GM13976 (cell line): ENCODE results near the gene BMP6.

ENCODE experiments used
- DNase-seq: peaks from one replicate; pipeline ENCODE4 v3.0.0; 2012; ENCODE audit warnings: low spot score
- in situ Hi-C: fragments of 300-500 bp; cut with MboI; formaldehyde crosslinking; loops from one replicate; pipeline ENCODE4 v1.12.0; 2022; ENCODE audit warnings: low sequenced_read_pairs, mixed read lengths, inconsistent platforms; ENCODE audit not compliant: unreplicated experiment
- TF ChIP-seq, protein P1 (sequence below): IDR thresholded peaks from 2 replicates; pipeline ENCODE4 v1.5.1; 2012; ENCODE audit warnings: borderline replicate concordance, mild to moderate bottlenecking; ENCODE audit not compliant: insufficient read depth; ENCODE audit errors: extremely low read depth, missing control alignments, control extremely low read depth

The BMP6 gene

DNA sequence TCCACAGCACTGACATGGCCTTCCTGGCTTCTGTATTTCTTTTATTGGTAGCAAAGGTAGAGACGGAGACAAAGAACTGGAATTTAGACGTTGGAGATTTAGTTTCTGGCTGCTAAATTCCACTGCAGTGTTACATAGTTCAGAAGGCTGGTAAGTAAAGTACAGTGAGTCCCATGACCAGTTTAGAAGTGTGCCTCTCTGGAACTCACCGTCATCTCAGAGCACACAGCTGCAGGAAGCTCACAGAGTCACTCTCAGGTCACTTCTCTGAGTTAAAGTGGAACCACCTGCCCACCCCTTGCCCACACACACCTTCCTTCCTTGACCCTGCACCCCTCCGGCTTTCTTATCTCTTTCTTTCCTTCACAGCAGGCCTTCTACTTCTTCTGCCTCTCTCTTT lies 19.6 kb upstream of the BMP6 start:
- DNase-seq: no peak
- TF ChIP-seq, protein P1, sequence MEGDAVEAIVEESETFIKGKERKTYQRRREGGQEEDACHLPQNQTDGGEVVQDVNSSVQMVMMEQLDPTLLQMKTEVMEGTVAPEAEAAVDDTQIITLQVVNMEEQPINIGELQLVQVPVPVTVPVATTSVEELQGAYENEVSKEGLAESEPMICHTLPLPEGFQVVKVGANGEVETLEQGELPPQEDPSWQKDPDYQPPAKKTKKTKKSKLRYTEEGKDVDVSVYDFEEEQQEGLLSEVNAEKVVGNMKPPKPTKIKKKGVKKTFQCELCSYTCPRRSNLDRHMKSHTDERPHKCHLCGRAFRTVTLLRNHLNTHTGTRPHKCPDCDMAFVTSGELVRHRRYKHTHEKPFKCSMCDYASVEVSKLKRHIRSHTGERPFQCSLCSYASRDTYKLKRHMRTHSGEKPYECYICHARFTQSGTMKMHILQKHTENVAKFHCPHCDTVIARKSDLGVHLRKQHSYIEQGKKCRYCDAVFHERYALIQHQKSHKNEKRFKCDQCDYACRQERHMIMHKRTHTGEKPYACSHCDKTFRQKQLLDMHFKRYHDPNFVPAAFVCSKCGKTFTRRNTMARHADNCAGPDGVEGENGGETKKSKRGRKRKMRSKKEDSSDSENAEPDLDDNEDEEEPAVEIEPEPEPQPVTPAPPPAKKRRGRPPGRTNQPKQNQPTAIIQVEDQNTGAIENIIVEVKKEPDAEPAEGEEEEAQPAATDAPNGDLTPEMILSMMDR: no peak
- in situ Hi-C loops: loop anchor here (25.0 kb wide), 1 partner anchor 506 kb away; no protein-coding TSS in a partner anchor

DNA sequence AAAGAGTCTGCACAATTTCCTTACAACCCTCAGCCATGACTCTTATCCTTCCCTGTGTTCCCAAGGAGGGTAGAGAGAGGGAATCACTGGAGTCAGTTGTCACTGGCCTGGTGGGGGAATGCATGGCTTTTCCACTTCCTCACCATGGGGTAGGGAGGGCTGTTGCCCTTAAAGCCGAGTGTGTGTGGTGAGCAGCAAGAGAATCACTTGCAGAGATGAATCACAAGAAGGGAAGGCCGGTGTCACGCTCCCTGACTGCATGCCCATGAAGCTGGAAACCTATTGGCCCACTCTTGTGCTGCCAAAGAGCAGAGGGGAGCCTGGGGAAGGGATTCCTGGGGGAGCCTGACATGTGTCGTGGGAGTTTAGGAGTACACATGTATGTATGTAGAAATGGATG lies 18.1 kb upstream of the BMP6 start:
- no peak for DNase-seq
- TF ChIP-seq, protein P1: no peak
- in situ Hi-C loops: loop anchor here (25.0 kb wide), 1 partner anchor 505 kb away; no protein-coding TSS in a partner anchor

DNA sequence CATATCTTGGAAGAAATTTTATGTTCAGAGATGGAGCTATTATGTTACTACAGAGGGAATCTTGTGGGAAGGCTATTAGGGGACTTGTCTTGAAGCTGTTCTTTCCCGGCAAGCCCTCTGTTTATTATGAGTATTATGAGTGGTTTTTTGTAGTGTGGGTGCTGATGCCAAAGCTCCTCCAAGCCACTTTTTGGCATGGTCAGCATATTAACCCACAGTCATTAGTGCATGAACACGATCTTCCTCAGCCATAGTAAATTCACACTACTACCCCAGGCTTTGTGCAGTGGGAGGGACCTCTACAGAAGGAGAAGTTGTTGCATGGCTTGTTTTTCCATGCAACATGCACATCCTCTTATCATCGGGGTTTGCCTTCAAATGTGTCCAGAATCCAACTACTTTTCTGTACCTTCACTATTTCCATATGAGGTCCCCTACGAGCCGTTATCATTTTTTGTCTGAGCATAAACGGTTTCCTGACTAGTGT lies 6.5 kb upstream of the BMP6 start:
- in situ Hi-C loops: loop anchor here (25.0 kb wide), 1 partner anchor 493 kb away; no protein-coding TSS in a partner anchor

DNA sequence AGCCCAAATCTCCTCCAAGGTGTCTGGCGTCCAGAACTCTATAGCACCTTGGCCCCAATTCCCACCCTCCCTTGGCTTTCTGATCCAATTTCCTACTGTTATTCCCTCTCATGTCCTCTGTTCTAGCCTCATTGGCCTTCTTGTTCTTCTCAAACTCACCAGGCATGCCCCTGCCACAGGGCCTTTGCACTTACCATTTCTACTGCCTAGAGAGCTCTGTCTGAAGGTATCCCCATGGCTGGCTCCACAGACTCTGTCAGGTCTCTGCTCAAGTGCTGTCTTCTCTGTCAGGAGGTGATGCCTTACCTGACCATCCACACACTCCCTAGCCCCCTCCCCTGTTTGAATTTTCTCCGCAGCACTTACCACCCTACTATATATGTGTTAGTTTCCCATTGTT lies 5.6 kb upstream of the BMP6 start:
- in situ Hi-C loops: loop anchor here (10.0 to 25.0 kb wide), 2 partner anchors 264 to 492 kb away; no protein-coding TSS in a partner anchor
- TF ChIP-seq, protein P1: no peak
- no peak for DNase-seq

More for the DNA sequence above, 6.5 kb upstream of the BMP6 start:
- TF ChIP-seq, protein P1: no peak
- DNase-seq: no peak

DNA sequence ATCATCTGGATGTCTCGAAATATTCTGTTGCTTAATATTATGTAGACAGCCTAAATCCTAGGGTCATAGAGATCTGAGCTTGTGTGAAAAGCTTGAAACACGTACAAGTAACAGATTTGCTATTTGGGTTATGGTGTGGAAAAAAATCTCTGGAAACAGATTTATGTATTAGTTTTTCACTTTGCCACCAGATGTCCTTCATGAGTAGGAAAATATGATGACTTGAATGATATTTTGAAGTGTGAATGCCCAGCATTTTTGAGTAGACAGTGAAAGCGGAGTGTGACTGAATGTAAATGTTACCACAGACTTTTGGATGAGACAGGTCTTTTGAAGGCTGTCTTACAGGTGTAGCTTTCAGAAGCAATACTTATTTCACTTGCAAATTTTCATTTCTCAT lies 4.2 kb upstream of the BMP6 start:
- in situ Hi-C loops: loop anchor here (10.0 to 25.0 kb wide), 2 partner anchors 263 to 491 kb away; no protein-coding TSS in a partner anchor
- TF ChIP-seq, protein P1: peak; percentile 21
- peak; percentile 48 for DNase-seq

DNA sequence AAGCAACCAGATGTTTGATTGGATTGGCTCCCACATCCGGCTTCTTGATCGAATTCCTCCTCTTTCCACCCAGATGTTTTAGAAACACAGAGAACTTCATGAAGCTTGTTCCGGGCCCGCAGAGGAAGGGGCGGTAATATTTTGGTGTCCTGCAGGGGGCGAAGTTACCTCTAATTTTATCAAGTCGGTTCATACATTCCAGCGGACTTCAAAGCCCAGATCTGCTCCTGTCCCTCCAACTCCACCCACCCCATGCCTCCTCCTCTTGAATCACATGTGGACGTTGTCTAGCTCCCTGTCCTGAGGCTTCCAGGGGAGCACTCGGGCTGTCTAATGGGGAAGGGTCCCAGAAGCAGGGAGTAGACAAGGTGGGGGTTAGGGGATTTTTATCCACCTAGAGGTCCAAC lies 2.9 kb upstream of the BMP6 start:
- in situ Hi-C loops: loop anchor here (10.0 to 25.0 kb wide), 2 partner anchors 262 to 489 kb away; no protein-coding TSS in a partner anchor
- TF ChIP-seq, protein P1: peak; percentile 46

More for the DNA sequence above, 2.9 kb upstream of the BMP6 start:
- DNase-seq: peak; percentile 58
